Mammary epithelial cell (primary cell): Measurements from ENCODE around the gene SYTL4.

Experiments
- CTCF ChIP-seq, 2 donors: IDR thresholded peaks in 1 of 2; conservative IDR thresholded peaks in 1 of 2; 2 replicates each; pipeline ENCODE4 v1.5.1; 2011 to 2012; ENCODE audit warnings: inconsistent platforms in 2 of 2, low read length in 2 of 2, mild to moderate bottlenecking in 2 of 2, control low read depth in 1 of 2, low read depth in 1 of 2; ENCODE audit not compliant: insufficient read depth in 1 of 2; ENCODE audit errors: extremely low read depth in 1 of 2
- EZH2 ChIP-seq: IDR thresholded peaks from 2 replicates; pipeline ENCODE4 v1.6.1; 2012; ENCODE audit warnings: low read length, inconsistent platforms, borderline replicate concordance

DNA sequence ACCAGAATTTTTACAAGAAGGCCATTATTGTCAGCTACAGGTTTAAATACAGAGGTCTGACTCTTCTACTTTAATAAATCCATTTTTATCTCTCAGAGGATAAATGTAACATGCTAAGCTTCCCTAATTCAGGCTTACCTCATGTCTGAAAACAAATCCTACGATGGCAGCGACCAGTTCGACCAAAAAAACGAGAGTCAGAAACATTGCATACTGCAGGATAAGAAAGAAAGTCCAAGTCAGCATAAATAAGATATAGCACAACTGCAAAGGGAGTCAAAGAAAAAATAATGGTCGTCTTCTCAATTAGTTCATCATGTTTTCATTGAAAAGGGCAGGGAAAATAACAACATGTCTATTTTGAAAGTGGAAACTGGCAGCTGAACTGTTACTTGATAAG is 96.9 kb downstream of the SYTL4 start:
- TF ChIP-seq CTCF (conservative IDR thresholded peaks at IDR 0.05 in 1 of 2, IDR thresholded peaks at IDR 0.05 in 1 of 2; ENCODE audit: extremely low read depth in 1 of 2, insufficient read depth in 1 of 2, low read depth in 1 of 2, low read length in 2 of 2) (no peak), EZH2 (no peak)
